ENCODE measurements around the gene MKNK2.

GRCh38 chr19:2037651-2038255, 13.3 kb downstream of the MKNK2 start:
- TF ChIP-seq ZNF274 (IDR thresholded peaks at IDR 0.05; ENCODE audit: low read depth, low read length) (no peak), YY1 (IDR thresholded peaks at IDR 0.05; ENCODE audit: insufficient read depth, insufficient read length) (no peak), SUZ12 (IDR thresholded peaks at IDR 0.05; ENCODE audit: extremely low read depth, insufficient read depth, insufficient read length) (no peak)

Data from NT2/D1 (cell line).